HG03175 (cell line): ENCODE data around the gene GOPC.

Experiments used
- ATAC-seq: cut with Tn5 transposase; IDR thresholded peaks from one replicate; pipeline ENCODE4 v1.9.1; 2021; ENCODE audit warnings: mild to moderate bottlenecking, moderate library complexity; ENCODE audit not compliant: unreplicated experiment

Gene GOPC

DNA sequence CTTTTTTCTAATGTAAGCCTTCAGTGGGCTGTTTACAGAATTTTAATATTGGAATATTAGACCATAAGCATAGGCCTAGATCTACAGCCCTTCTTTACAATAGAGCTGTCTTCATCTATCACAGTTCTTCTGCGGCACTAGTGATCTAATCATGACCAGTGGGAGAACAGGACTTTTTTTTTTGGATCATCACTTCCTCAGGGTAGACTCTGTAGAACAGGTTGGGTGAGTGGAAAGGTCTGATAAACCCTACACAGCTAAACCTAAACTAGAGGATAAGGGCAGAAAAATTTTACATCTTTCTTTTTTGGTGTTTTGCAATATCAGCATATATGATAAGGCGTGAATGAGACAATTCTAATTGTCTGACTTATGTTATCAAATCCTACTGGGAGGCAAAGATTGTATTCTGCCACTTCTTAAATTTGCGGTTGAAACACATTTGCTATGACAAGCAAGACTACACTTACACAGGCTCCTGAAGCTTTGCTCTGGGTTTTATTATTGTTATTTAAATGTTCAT lies 52.2 kb downstream of the GOPC start:
- ATAC-seq: no peak

GRCh38 chr6:117549611-117550010 lies 52.7 kb downstream of the GOPC start:
- peak; percentile 36 for ATAC-seq

DNA sequence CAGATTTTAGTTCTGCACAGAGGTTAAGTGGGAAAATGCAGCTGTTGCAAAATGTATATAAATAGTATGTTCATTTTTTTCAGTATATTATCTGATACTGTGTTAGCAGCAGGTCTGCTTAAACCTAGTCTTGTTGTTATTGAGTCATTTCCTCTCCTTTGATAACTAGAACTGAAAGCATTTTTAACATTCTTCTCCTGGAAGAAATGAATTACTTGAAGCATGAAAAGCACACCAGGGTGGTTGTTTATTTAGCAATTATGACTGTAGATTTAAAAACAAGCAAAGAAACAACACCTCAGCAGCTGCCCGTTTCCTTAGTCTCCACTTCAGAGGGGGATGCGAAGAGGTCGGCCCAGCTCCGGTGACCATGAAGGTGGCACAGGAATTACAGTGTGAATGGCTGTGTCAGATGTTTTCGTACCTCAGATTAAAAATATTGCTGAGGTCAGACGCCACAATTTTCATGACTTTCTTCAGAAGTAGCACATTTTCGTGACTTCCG lies 53.5 kb downstream of the GOPC start:
- ATAC-seq: no peak

GRCh38 chr6:117547688-117548621 lies 54.4 kb downstream of the GOPC start:
- ATAC-seq: peak; percentile 56

DNA sequence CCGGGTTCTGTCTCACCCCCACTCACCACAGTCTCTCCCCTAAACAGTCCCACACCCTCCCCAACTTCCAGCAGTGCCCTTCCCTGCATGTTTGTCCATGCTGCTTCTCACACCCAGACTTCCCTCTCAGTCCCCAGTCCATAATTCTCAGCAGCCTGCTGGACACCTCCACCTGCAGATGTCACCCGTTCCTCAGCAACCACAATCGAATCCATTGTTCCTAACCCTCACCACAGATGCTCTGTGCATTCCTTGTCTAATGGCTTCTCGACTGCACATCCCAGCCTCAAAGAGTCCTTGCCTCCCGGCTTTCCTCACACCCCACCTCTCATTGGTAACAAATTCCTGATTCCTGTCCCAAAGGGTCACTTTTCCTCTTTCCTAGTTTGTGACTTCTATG lies 55.6 kb downstream of the GOPC start:
- no peak for ATAC-seq

GRCh38 chr6:117545161-117545595 lies 57.1 kb downstream of the GOPC start:
- ATAC-seq: no peak

DNA sequence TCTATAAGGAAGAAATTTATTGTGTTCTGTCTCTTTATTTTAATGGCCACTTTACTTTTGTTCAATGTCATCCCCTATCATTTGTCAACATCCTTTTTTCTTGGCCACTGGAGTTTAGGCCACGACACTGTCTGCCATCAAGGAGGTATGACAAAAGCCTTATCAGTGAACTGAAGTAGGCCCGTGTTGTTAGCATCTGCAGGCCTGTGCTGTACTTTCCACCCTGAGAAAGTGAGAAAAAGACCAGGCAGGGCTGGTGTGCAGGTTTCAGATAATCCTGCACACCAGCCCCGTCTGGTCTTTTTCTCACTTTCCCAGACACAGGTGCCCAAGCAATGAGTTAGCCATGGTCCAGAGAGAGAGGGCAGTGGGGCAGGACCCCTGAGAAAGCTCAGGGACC lies 57.6 kb downstream of the GOPC start:
- no peak for ATAC-seq

DNA sequence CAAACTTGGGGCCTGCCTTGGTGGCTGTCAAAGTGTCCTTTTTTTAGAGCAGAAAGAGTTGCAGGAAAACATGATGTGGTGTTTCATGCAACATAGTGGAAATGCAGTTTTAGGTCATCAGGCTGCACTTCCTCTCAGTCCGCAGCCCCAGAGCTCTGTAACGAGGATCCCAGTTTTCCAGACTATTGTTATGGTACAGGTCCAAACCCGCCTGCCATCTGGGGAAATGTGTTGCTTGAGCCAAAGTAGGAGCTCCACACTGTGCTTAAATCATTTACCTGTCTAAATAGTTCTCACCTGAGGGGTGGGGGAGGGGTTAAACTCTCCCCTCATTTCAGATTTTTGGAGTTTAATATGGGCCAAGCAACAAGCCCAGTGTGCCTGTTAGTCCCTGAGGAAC lies 59.8 kb downstream of the GOPC start:
- ATAC-seq: no peak

DNA sequence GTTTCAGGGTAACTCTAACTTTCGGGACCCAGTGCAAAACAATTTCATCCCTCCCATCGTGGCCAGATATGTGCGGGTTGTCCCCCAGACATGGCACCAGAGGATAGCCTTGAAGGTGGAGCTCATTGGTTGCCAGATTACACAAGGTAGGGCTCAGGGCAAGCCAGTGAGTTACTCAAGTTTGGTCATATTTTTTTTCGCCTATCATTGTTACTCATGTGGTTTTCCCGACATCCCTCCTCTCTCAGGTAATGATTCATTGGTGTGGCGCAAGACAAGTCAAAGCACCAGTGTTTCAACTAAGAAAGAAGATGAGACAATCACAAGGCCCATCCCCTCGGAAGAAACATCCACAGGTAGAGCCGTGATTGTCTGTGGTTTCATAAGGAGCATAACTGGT lies 61.6 kb downstream of the GOPC start:
- ATAC-seq: no peak

- no peak for ATAC-seq
Measured at GRCh38 chr6:117538615-117539014, 63.7 kb downstream of the GOPC start.

DNA sequence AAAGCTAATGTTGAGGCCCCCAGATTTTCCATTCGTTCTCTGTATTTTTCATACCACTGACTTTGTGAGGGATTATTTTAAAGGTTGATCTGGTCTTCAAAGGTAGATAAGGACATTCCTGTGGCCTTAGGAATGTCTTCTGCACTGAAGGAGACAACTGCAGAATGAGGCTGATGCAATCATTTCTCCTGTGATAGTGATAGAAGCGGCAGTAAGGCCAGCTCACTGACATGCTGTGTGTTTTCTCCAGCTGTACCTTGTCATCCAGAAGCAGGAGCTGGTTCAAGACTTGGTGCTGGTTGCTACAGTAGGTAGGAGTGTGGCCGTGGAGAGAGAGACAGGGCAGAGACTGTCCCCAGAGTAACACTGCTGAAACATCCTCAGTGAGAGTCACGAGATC lies 66.0 kb downstream of the GOPC start:
- no peak for ATAC-seq

DNA sequence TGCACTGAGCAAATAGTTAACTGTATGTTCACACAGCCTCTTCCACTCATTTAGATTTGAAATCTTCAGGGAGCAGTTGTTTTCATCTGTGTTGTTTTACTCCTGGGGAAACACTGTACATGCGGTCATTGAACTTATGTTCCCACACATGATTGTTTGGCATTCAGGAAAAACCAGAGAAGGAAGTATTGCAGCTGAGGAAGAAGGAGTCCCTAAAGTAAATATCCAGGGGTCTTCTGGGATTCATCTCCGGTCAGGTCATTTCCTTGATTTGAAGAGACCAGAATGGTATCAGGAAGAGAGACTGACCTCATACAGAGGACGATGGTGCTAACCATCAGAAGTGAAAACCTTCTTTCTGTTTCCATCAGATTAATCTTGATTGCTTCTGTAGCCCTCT lies 67.3 kb downstream of the GOPC start:
- no peak for ATAC-seq

- no peak for ATAC-seq
Measured at GRCh38 chr6:117533775-117534174, 68.5 kb downstream of the GOPC start.

GRCh38 chr6:117531809-117532725 lies 70.2 kb downstream of the GOPC start:
- no peak for ATAC-seq

GRCh38 chr6:117531346-117531745 lies 71.0 kb downstream of the GOPC start:
- no peak for ATAC-seq

GRCh38 chr6:117530467-117531242 lies 71.7 kb downstream of the GOPC start:
- no peak for ATAC-seq

- ATAC-seq: no peak
Measured at GRCh38 chr6:117525607-117526006, 76.7 kb downstream of the GOPC start.

GRCh38 chr6:117521791-117522502 lies 80.4 kb downstream of the GOPC start:
- ATAC-seq: no peak

DNA sequence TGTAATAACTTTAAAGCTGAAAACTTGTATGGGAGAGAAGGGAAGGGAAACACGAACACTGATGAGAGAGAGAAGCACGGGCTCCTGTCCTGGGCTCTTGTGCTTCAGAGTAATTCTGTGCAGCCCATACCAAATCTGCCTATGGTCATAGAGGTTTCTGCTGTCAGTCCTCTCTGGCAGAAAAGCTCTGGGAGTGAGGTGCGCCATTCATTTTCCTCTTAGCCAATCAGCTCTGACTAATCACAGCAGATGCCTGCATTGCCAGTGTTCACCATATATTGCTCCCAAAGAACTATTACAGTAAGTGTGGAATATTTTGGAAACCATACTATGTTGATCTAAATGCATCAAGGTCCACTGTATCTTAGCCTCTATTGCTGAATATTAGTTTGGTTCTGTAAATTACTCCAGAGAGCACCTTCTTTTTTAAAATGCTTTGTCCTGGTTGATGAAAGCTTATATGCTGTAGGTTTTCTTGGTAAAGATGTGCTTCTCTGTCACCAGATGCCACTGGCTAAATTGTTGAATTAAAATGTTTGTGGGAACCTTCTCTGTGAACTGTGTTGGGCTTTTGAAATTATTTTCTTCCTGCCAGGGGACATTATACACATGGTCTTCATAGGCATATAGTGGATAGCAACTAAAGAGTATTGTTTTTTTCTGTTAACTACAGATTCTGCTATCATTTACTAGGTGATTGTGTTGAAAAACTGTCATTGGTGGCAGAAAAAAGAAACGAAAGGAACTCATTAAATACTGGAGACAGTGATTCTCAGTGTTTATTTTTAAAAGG lies 81.5 kb downstream of the GOPC start:
- no peak for ATAC-seq
